Measurements from ENCODE around the gene TULP4.
"Not testable (repeated sequence)": the region's sequence is repeated elsewhere in the genome, so short reads cannot be mapped to it uniquely, and the experiment has no call there.

The TULP4 gene

DNA sequence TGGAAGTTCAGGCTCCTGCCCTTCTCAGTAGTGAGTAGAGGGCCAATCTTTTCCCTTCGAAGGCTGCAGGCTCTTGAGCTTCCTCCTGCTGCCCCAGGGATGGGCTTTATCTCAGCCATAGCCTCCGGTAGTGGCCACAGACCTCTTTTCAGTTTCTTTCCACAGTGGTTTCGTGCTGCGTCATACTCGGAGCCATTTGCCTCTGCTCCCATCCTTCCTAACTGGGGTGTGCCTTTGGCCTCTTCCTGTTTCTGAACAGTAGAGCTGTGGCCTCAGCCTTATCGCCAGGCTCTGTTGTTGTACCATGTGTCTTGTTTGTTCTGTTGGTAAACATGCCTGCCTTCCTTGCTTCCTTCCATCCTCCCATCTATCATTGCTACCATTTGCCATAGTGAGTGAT lies 54.1 kb downstream of the TULP4 start:
- DNase-seq = no peak

DNA sequence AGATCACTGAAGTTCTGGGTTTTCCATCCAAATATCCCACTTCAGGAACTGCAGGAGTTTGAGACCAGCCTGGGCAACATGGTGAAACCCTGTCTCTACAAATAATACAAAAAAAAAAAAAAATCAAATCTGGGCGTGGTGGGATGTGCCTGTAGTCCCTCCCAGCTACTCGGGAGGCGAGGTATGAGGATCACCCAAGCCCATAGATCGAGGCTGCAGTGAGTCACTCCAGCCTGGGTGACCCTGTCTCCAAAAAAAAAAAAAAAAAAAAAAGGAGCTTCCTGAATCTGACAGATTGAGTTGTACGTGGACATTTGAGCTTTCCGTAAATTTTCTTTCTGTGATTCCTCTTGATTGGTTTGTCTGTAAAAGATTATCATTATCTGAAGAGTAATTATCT lies 55.6 kb downstream of the TULP4 start:
- DNase-seq = no peak

DNA sequence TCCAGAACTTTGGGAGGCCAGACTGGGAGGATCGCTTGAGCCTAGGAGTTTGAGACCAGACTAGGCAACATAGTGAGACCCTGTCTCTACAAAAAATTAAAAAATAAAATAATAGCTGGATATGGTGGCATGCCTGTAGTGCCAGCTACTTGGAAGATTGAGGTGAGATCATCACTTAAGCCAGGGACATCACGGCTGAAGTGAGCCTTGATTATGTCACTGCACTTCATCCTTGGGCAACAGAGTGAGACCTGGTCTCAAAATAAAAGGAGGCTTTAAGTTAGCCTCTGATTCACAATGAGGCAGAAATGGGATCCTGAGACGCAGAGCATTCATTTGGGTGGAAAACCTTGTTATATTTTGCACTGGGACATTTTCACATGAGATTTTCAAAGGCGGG lies 57.0 kb downstream of the TULP4 start:
- DNase-seq = no peak

DNA sequence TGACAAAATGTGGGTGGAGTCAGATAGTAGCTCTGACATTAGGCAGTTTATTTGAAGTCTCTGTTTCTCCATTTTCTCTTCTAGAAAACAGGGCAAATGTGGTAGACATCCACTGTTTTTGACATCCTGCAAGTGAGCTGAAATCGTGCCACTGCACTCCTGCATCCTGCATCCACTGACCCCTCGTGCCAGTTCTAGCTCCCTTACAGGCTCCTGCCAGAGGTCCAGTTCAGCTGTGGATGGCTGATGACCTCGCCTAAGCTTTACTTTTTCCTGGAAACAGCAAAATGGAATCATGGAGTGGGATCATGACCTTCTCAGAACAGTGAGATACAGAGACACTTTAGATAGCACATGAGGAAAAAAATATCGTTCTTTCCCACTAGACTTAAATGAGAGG lies 58.5 kb downstream of the TULP4 start:
- no peak for DNase-seq

DNA sequence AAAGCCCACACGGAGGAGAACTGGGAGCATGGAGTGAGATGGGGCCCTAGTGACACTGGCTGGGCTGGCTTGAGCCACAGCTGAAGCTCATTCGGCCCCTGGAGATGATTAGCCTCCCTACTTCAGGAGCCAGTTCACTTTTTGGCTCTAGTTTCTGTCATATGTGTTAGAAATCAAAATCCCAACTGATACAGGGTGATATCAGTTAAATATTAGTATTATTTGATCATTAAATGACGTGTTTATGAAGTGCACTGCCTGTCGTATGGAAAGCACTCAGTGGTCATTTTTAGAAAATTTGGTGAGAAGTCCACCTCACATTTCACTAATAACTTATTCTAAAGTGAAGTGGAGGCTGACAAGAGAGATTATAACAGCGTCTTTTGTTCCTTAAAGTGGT lies 59.0 kb downstream of the TULP4 start:
- DNase-seq = no peak

DNA sequence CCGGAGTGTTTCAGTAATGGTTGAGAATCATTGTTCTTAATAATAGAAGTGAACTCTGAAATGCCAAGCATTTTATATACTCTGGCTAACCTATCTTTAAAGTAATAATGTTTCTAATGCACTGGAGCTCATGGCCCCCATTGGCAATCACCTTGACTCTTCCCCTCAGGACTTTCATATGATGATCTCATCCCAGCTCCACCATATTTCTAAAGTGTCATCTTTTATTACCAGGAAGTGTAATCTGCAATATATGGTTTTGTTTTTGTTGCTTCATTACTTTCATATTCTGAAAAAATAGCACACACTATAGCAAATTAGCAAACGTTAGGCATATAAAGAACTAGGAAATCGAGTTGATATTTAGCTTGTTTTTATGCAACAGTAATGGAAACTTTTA lies 60.3 kb downstream of the TULP4 start:
- DNase-seq = no peak

DNA sequence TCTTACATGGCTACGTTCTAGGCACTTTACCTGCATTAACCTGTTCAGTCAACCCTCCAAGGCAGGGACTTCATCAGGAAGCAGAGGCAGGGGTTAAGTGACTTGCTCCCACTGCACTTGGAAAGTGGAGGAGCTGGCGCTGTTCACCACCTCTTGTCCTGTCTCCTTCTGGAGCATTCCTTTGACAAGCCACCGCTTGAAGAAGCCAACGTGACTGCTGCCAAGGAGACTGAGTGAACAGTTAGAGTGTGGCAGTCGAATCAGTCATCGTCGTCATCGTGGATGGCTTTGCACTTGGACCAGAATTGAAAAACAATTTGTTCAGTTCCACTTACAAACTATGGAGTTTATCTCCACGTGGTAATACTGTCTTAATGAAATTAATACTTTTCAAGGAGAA lies 60.9 kb downstream of the TULP4 start:
- no peak for DNase-seq

DNA sequence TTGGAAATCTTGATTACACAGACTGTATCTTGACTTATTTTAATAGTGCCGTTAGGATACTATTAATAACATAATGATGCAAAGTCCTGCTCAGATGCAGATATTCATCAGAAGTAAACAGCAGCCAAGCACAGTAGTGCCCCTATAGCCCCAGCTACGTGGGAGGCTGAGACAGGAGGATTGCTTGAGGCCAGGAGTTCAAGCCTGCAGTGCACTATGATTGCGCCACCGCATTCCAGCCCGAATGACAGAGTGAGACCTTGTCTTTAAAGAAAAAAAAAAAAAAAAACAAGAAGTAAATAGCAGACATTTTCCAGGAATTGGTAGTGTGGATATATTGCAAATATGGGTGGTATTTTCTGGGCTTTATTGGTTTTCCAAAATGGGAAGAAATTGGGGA lies 61.8 kb downstream of the TULP4 start:
- no peak for DNase-seq

DNA sequence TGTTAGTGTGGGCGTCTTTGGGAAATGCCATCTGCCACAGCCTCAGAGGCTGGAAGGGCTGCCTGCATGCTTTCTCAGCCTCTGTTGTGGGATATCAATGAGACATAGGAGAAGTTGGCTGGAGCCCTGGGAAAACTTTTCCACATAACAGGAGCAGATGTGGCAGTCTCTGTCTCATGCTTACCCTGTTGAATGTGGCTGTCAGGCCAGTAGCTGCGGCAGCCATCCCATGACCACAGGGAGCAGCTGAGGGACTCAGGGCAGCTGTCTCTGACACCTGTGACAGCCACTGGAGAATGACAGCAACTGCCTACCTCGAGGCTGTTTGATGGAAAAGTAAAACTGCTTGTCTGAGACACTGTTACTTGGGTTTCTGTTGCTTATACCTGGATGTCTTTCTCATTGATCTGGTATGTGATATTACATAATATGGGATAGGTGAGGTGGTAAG lies 64.4 kb downstream of the TULP4 start:
- no peak for DNase-seq

DNA sequence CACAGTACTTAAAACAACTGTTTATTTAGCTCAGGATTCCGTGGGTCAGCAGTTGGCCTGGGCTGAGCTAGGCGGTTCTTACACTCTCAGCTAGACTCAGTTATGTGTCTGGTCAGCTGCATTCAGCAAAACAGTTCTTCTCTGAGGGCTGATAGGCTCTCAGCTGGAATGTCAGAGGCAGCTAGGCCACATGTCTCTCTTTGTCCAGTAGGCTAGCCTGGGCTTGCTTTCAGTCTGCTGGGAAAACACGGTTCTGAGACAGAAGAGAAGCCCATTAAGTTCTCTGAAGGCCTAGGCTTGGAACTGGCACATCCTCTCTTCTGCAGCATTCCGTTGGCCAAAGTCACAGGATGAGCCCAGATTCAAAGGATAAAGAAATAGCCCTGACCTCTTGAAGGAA lies 65.6 kb downstream of the TULP4 start:
- no peak for DNase-seq

DNA sequence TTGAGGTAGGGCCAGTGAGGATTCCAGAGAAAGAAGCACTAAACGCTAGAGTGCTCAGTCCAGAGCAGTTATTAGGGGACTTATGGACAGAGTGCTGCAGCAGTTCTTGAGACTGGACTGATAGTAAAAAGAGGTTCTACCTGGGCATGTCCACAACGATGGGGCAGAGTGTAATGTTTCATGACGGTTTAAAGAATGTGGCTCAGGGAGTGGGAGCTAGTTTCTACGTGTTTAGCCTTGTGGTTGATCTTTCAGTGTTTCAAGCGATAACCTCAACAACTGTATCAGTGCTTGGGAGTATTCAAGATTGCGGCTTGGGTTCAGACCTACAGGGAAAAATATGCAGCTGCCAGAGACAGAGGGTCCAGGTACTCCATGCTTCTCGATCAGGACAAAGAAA lies 67.1 kb downstream of the TULP4 start:
- DNase-seq = no peak

DNA sequence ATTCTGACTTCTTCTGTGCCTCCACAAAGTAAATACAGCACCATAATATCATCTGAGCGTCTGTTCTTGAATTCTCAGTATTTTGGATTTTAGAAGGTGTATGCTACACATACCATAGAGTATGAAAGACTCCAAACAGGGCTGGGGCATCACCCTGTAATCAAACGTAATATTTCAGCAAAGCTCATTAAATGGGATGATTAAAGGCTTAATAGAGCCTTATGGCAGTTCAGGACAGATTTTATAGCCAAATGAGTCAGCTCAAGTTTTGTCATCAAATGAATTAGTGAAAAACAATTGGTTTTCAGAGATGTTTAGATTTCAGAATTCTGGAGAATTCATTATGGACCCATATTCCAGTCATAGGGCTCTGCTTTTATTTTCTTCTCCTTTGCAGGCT lies 68.9 kb downstream of the TULP4 start:
- no peak for DNase-seq

DNA sequence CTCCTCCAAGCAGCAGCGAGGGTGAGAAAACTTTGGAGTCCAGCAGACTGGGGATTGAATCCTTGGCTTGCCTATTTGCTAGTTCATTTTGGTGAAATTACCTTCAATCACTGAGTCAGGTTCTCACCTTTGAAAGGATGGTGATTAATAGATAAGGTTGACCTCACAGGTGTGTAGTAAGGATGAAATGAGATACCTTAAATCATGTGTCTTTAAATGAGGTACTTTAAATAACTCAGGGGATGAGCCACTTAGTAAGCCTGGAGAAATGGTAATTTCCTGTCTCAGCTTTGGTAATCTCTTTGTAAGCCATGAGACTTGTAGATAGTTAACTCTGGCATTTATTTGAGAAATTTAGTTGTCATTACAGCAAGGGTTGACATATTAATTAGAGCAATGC lies 70.2 kb downstream of the TULP4 start:
- DNase-seq = no peak

DNA sequence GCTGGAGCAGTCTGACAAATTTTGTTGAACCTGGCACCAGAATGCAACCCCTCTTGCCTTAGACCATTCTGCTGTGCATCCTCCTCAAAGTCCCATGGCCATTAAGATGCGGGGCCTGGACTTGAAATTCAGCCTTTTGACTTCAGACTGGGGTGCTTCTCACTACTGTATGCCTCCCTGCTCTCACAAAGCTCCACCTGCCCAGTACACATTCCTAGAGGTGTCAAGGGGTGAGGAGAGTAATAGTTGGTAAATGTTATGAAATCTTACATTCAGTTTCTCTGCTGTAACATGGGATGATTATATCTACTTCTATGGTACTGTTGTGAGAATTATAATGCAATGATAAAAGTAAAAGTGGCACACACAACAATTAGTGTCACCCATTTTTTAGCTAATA lies 70.8 kb downstream of the TULP4 start:
- no peak for DNase-seq

DNA sequence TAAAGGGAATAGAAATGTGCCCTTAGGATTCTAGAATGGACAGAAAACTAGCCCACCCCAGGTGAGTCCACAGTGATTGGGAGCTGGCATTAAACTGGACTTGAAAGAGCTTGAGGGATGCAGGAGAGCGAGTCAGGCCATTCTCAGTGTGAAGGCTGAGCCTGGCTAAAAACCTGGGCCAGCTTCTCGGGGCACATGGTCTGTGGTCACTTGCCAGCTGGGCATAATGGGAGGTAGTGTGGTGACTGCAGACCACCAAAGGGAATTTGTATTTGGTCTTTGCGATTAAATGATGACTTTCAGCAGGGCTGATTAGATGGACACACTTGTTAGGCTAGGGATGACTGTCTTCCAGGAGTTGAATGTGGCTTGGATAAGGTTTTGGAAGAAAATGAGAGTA lies 71.3 kb downstream of the TULP4 start:
- DNase-seq = no peak

DNA sequence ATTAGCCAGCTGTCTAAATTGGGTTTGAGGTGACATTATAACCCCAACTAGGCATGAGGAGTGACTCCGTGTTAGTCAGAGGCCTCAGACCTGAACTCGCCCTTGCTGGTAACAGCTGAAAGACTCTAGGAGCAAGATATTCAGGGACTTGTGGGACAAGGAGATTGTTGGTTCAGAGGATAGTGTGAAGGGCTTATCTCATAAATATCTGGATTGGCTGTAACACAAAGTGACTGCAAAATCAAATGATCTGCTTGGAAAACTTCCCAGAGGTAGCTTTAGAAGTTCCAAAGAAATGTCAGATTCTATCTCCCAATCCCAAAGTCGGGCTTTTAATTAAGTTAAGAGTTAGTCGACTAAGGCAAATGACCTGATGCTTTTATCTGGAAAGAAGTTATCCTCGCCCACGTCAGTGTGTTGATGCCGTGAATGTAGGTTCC lies 72.4 kb downstream of the TULP4 start:
- DNase-seq = no peak

DNA sequence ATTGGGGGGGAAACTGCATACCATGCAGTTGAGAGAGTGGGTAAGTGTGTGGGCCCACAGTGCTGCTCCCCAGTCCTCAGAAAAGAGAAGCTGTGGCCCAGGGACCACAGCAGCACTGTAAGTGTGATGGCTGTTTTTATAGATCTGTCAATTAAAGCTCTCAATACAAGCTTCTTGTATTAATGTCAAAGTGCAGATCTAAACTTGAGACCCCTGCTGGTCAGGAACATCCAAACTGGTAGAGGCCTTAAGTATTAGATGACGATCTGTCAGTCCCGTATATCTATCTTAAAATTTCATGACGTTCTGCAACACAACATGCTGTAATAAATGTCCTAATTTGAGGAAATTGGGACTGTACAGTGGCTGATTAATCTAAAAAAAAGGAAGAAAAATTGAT lies 74.8 kb downstream of the TULP4 start:
- DNase-seq = no peak

DNA sequence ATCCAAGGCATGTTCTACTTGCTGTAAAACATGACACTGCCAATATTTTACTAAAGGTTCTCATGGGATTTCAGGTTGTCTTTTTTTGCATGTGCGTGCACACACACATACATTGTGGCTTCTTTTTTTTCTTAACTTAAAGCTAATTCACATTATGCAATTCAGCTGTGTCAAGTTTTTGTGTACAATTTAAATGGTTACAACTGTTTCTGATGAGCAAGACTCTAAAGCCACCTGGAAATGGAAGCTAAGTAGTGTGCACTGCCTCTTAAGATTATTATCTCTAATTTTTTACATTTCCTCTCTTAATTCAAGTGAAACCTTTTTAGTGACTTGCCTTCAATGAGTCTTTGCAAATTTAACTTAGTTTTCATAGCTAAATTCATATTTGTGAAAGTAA lies 75.3 kb downstream of the TULP4 start:
- DNase-seq = no peak

DNA sequence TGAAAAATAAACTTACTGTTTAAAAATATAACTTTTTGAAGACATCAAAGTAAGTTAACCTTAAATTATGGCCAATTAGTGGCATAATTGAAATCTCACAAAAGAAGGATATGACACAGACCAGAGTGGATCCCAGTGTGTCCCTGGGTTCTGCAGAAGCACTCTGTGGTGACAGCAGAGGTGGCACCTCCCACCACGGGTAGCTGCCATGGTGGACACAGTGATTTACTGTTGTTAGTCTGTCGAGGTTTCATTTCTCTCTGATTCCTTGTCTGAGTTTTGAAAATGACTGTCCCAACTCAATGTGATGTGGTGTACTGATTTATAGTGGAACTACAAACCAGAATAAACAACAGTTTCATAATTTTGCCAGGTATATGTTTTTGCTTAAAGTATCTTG lies 76.5 kb downstream of the TULP4 start:
- no peak for DNase-seq

DNA sequence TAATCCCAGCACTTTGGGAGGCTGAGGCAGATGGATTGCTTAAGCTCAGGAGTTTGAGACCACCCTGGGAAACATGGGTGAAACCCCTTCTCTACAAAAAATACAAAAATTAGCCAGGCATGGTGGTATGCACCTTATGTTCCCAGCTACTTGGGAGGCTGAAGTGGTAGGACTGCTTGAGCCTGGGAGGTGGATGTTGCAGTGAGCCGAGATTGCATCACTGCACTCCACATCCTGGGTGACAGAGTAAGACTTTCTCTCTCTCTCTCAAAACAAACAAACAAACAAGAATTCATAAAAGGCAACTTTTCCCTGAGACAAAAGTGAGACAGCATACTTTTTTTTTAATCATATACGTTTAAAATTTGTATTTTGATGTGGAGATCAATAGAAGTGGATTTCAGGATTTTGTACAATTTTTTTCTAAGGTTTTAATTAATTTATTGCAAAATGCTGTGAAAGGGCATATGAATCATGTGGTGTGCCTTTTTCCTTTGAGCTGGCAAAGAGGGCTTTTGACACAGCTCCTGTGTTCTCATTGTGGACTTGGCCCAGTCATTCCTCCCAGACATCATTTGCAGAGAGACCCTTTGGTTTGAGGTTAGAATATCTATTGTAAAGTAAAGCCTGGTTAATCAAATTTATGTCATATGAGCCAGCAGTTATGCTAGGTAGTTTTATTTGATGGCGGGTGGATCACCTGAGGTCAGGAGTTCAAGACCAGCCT lies 77.1 kb downstream of the TULP4 start:
- no peak for DNase-seq

DNA sequence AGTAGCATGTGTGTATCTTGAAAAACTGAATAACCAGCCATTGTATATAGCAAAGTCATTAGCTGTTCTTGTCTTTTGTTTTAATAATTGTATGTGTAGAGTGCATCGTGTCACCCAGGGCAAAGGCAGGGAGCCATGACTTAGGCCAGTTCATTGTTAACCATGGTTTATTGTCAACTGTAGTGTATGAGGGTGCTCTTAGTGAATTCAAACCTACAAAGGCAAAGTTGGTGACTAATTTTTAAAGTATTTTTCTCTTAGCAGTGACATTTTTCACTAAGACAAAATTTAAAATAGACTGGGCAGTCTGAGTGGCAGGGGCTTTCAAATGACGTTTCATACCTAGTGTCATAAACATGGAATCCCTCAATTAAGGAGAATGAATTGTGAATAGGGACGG lies 79.0 kb downstream of the TULP4 start:
- no peak for DNase-seq

DNA sequence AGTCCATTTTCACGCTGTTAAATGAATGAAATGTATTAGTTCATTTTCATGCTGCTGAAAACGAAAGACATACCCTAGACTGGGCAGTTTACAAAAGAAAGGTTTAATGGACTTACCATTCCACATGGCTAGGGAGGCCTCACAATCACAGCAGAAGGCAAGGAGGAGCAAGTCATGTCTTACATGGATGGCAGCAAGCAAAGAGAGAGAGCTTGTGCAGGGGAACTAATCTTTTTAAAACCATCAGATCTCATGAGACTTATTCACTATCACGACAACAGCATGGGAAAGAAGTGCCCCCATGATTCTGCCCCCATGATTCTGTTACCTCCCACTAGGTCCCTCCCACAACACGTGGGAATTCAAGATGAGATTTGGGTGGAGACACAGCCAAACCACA lies 79.7 kb downstream of the TULP4 start:
- not testable (repeated sequence) for DNase-seq

DNA sequence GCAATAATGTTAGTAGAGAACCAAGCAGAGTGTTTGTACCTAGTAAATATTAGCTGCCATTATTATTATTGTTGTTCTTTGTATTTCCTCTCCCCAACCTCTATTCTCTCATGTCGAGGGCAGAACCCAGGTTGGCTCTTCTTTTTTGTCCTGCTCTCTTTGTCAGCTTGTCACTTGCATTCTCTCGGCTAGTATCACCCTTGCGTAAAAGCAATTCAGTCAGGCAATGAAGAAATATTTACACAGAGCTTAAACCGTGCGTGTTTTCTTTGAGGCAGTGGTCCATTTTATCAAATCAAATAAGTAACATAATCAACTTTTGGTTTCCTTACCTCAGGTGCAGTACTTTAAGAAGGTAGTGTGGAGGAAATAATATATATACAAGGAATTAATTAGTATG lies 83.9 kb downstream of the TULP4 start:
- DNase-seq = no peak

DNA sequence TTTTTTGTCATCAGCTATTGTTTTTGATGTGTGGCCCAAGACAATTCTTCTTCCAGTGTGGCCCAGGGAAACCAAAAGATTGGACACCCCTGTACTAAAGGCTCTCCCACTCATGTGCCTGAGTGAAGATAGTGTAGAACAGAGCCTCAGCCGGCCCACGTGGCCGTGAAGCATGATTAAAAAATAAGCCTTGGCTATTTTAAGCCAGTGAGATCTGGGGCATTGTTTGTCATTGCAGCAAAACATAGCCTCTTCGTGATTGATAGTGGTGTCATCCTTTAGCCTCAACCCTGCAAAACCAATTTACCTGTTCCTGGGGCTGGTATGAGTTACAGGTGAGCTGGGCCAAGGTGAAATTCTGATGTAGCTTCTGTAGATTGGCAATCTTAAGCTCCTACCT lies 85.3 kb downstream of the TULP4 start:
- DNase-seq = no peak

DNA sequence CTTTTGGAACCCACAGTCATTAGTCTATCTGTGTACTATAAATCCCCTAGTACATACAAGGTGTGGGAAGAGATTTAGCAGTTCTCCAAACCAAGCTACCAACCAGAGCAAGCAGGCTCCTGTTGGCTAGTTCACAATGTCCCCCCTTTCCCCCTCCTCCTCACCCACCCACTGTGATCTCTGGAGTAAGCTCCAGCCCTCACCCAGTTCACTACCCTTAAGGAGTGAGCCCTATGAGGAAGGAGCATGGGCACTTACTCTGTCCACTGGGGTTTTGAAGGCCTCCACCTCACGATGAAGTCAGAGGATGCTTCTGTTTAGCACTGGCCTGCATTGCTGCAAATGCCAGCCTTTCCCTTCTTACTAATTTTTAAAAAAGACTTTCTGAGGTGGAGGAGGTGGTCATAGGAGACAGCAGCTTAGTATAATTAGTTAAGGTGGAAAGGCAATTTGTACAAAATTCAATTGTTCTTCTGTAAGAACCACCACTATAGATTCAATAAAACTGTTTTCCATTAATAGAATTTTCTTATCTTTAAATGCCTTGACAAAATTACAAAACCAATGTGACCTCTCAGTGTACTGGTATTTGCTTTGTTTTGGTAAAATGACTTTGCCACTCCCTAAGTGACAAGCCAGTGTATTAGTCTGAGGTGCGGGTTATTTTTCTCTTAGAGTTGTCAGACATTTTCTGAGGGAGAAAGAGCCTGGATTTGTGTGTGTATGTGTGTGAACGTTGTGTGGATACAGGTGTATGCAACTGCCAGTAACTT lies 86.2 kb downstream of the TULP4 start:
- DNase-seq = no peak
